HCT116 (cell line): ENCODE measurements around the gene MAST4. TPM values are rescaled to one million over a fixed set of nuclear protein-coding genes. Genes with fewer than 3 reads are reported as not detected.

Experiments
- ATAC-seq: fragments of 200-7000 bp; cut with Tn5 transposase; 2 replicates; pipeline ENCODE4 v1.9.1; 2020; ENCODE audit warnings: mild to moderate bottlenecking, moderate library complexity
- BruUV-seq: library from RNA; stranded (reverse); fragments of 400-500 nt; replicated peaks from 2 replicates; lab custom pipeline; 2021; lab: Mats Ljungman, UMichigan
- CTCF ChIA-PET: fragments of 300-600 bp; sonication (Branson Sonifier 250); formaldehyde crosslinking; loops from one replicate; lab custom pipeline; 2021; ENCODE audit warnings: antibody characterized with exemption; lab: Charles Lee
- POLR2A ChIA-PET: fragments of 300-600, 350-600 bp; sonication (Branson Sonifier 250); formaldehyde crosslinking; loops from one replicate; lab custom pipeline; 2021; ENCODE audit warnings: antibody characterized with exemption; lab: Charles Lee
- RAD21 ChIA-PET, 2 experiments: fragments of 300-600 bp; sonication (Branson Sonifier 250); formaldehyde crosslinking; loops; one replicate each; lab custom pipeline; 2023; ENCODE audit warnings: low total read pairs in 2 of 2; ENCODE audit not compliant: uncharacterized antibody in 2 of 2, unreplicated experiment in 2 of 2, low non-redundant PET in 1 of 2; lab: Charles Lee
- DNase-seq: peaks from one replicate; pipeline ENCODE4 v3.0.0-alpha.2; 2010; ENCODE audit warnings: low read depth, low spot score
- H2AFZ ChIP-seq: fragments of 200-600 bp; shearing (Covaris generic), sonication (generic); 2 replicates; pipeline ENCODE4 v1.6.1; 2017; ENCODE audit warnings: low read depth, mixed run types, mixed read lengths, antibody characterized with exemption, low read length; ENCODE audit not compliant: poor library complexity, severe bottlenecking
- H3K27ac ChIP-seq: 2 replicates; pipeline ENCODE4 v1.5.1; 2012; ENCODE audit warnings: low read depth, low read length
- H3K27me3 ChIP-seq: fragments of 200-600 bp; sonication (generic); 2 replicates; pipeline ENCODE4 v1.6.1; 2016; ENCODE audit warnings: mixed run types, low read length, mixed read lengths; ENCODE audit not compliant: insufficient read depth
- H3K36me3 ChIP-seq, 2 experiments: fragments of 200-500 bp in 1 of 2; fragments of 200-600 bp in 1 of 2; sonication (Bioruptor generic) in 1 of 2; sonication (generic) in 1 of 2; 2 replicates each; pipeline versions ENCODE4 v1.5.1 to v1.6.1; 2014 to 2016; ENCODE audit warnings: low read length in 2 of 2, inconsistent platforms in 1 of 2, mixed read lengths in 1 of 2, mixed run types in 1 of 2; ENCODE audit not compliant: insufficient read depth in 2 of 2, control insufficient read depth in 1 of 2
- H3K4me1 ChIP-seq, 2 experiments: fragments of 200-600 bp in 1 of 2; sonication (generic) in 1 of 2; 2 replicates each; pipeline versions ENCODE4 v1.5.1 to v1.6.1; 2012 to 2017; ENCODE audit warnings: low read length in 2 of 2, inconsistent platforms in 1 of 2, mild to moderate bottlenecking in 1 of 2, mixed read lengths in 1 of 2, mixed run types in 1 of 2, moderate library complexity in 1 of 2; ENCODE audit not compliant: insufficient read depth in 2 of 2, control insufficient read depth in 1 of 2
- H3K4me2 ChIP-seq: fragments of 200-600 bp; sonication (generic); 2 replicates; pipeline ENCODE4 v1.6.1; 2017; ENCODE audit warnings: mixed run types, low read length, mixed read lengths
- H3K4me3 ChIP-seq, 2 experiments: fragments of 200-600 bp in 1 of 2; sonication (generic) in 1 of 2; replicated peaks in 1 of 2; 2 replicates each; pipeline ENCODE4 v1.5.1; 2011 to 2016; ENCODE audit warnings: low read length in 2 of 2, control low read depth in 1 of 2, low read depth in 1 of 2, mild to moderate bottlenecking in 1 of 2, mixed read lengths in 1 of 2, mixed run types in 1 of 2
- H3K79me2 ChIP-seq: fragments of 200-600 bp; sonication (generic); 2 replicates; pipeline ENCODE4 v1.6.1; 2017; ENCODE audit warnings: mild to moderate bottlenecking, mixed run types, low read length, moderate library complexity, mixed read lengths; ENCODE audit not compliant: insufficient read depth
- H3K9ac ChIP-seq: fragments of 200-600 bp; sonication (generic); 2 replicates; pipeline ENCODE4 v1.6.1; 2016; ENCODE audit warnings: low read length, mixed read lengths
- H3K9me2 ChIP-seq: fragments of 200-600 bp; sonication (generic), shearing (Covaris generic); 2 replicates; pipeline ENCODE4 v1.6.1; 2017; ENCODE audit warnings: mixed run types, mild to moderate bottlenecking, moderate library complexity; ENCODE audit not compliant: insufficient read depth
- H3K9me3 ChIP-seq, 2 experiments: fragments of 200-500 bp in 1 of 2; fragments of 200-600 bp in 1 of 2; sonication (Bioruptor generic) in 1 of 2; sonication (generic) in 1 of 2; 2 replicates each; pipeline ENCODE4 v1.6.1; 2014 to 2017; ENCODE audit warnings: low read length in 2 of 2, mixed read lengths in 2 of 2, inconsistent platforms in 1 of 2, low read depth in 1 of 2, mild to moderate bottlenecking in 1 of 2, mixed run types in 1 of 2, moderate library complexity in 1 of 2; ENCODE audit not compliant: control insufficient read depth in 1 of 2, insufficient read depth in 1 of 2
- H4K20me1 ChIP-seq: fragments of 200-600 bp; sonication (generic), shearing (Covaris generic); 2 replicates; pipeline ENCODE4 v1.6.1; 2017; ENCODE audit warnings: mixed run types, mild to moderate bottlenecking, moderate library complexity; ENCODE audit not compliant: insufficient read depth
- CTCF ChIP-seq, 3 experiments: fragments of 200-600 bp in 1 of 3; sonication (generic) in 1 of 3; IDR thresholded peaks in 2 of 3; conservative IDR thresholded peaks in 1 of 3; 2 replicates each; pipeline ENCODE4 v1.5.1; 2012 to 2017; ENCODE audit warnings: low read depth in 2 of 3, low read length in 2 of 3, antibody characterized with exemption in 1 of 3, borderline replicate concordance in 1 of 3, control low read depth in 1 of 3, mild to moderate bottlenecking in 1 of 3, mixed read lengths in 1 of 3, mixed run types in 1 of 3, moderate library complexity in 1 of 3; ENCODE audit not compliant: insufficient read depth in 1 of 3
- EZH2 ChIP-seq: fragments of 200-600 bp; sonication (generic); IDR thresholded peaks from 2 replicates; pipeline ENCODE4 v1.6.1; 2017; ENCODE audit warnings: antibody characterized with exemption, mixed run types
- FOSL1 ChIP-seq: IDR thresholded peaks from 2 replicates; pipeline ENCODE4 v1.6.1; 2012; ENCODE audit warnings: low read depth
- MAX ChIP-seq: IDR thresholded peaks from 2 replicates; pipeline ENCODE4 v1.6.1; 2012
- RAD21 ChIP-seq: IDR thresholded peaks from 2 replicates; pipeline ENCODE4 v1.6.1; 2012; ENCODE audit warnings: low read depth, mild to moderate bottlenecking
- ZNF274 ChIP-seq: fragments of 200-500 bp; sonication (Bioruptor generic); IDR thresholded peaks from 2 replicates; pipeline ENCODE4 v1.6.1; 2014; ENCODE audit warnings: mild to moderate bottlenecking, low read depth, low read length, inconsistent platforms
- intact Hi-C: fragments of 100-400 bp; cut with micrococcal nuclease; formaldehyde crosslinking; loops from 2 replicates; pipeline ENCODE4 v1.10.0; 2022
- total RNA-seq: library from RNA; stranded (reverse); gene quantifications from one replicate; pipeline ENCODE4 v1.2.1, GENCODE V29; 2021; ENCODE audit not compliant: unreplicated experiment

The MAST4 gene
- total RNA-seq, 1 experiment from 2014 or later: 1.1 TPM

GRCh38 chr5:66606713-66607112 is 10.5 kb downstream of the MAST4 start (continued):
- TF ChIP-seq CTCF (IDR thresholded peaks at IDR 0.05 in 2 of 3, conservative IDR thresholded peaks at IDR 0.05 in 1 of 3; ENCODE audit: borderline replicate concordance in 1 of 3, insufficient read depth in 1 of 3, low read depth in 2 of 3, low read length in 2 of 3): no peak
- TF ChIP-seq EZH2: no peak
- no peak for TF ChIP-seq FOSL1
- TF ChIP-seq MAX: no peak
- TF ChIP-seq, all 23 proteins: peak for 0

DNA sequence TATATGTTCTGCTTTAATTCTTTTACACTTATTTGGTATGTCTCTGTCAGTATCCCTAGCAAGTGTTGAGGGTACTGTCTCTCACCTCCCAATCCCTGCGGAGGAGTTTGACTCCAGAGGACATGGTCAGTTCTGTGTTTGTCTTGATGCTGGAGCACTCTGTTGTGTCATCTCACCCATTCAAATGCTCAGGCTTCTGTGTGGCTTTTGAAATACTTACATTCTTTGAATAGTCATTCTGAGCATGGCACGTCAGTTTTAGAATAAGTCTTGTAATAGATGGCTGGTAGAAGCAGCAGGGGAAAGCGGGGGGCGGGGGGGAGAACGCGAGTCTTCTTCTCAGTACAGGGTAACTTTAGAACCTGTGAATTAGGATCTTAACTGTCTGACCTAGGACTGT is 12.3 kb downstream of the MAST4 start:
- no peaks in the 10 kb centered on the region for H3K9me3 ChIP-seq
- H3K4me3 ChIP-seq: no peak overlapping the region
- H3K27ac ChIP-seq: no peak overlapping the region
- no peak overlapping the region for H3K9ac ChIP-seq
- H3K36me3 ChIP-seq: no peaks in the 10 kb centered on the region
- no peak overlapping the region for H3K4me2 ChIP-seq
- no peaks in the 10 kb centered on the region for H4K20me1 ChIP-seq
- no peaks in the 10 kb centered on the region for H3K79me2 ChIP-seq
- POLR2A ChIA-PET: no interaction called here
- CTCF ChIA-PET: no interaction called here
- H3K27me3 ChIP-seq: peaks cover 66% of the 10 kb centered on the region
- no peak for ATAC-seq
- no peaks in the 10 kb centered on the region for H3K4me1 ChIP-seq
- no peak for TF ChIP-seq FOSL1
- TF ChIP-seq EZH2: no peak
- no peak for TF ChIP-seq RAD21
- no peak for TF ChIP-seq ZNF274
- no peaks in the 10 kb centered on the region for H3K9me2 ChIP-seq
- no peak for DNase-seq
- no TSS peak for BruUV-seq
- RAD21 ChIA-PET: no interaction called here
- H2AFZ ChIP-seq: no peak overlapping the region
- intact Hi-C loops: no loop called here
